Spleen (tissue), 7 donors: ENCODE results near the gene KCNK6.

Experiments used
- POLR2AphosphoS5 ChIP-seq, 3 donors: sonication (generic); formaldehyde crosslinking; IDR thresholded peaks; one replicate each; pipeline ENCODE4 v1.5.1; 2017; ENCODE audit warnings: antibody characterized with exemption in 3 of 3
- TF ChIP-seq, protein P1 (sequence below), 11 experiments: fragments of 200-600 bp in 7 of 11; fragments of 450-650 bp in 4 of 11; sonication (generic) in 4 of 11; IDR thresholded peaks in 8 of 11; conservative IDR thresholded peaks in 3 of 11; 1 replicate in 7 of 11; 2 replicates in 4 of 11; pipeline versions ENCODE4 v1.4.0 to v1.8.0; 2016 to 2021; ENCODE audit warnings: antibody characterized with exemption in 11 of 11, inconsistent platforms in 4 of 11, mild to moderate bottlenecking in 1 of 11
- donor health status: DM: no; HTN: no; CAD: no; lungs with moderate emphysema.
- donor health status: DM: no; HTN: no; CAD: no.
- donor health status: DM: no; HTN: no; CAD: no.

DNA sequence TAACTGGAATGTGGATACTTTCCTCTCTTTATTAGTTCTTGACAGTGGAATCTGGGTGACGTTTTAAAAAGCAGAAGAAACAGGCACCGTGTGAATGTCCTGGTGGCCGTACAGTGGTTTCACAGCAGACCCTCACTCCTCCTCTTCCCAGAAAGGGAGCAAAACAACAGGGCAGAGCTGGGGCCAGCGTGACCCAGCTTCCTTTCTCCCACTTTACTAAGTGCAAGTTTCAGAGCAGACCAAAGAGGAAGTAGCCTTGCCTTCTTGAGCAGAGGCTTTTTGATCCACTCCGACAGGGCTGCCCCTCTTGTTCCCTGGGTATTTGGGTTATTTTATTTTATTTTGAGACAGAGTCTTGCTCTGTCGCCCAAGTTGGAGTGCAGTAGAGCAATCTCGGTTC is 35.2 kb upstream of the KCNK6 start:
- TF ChIP-seq, protein P1, sequence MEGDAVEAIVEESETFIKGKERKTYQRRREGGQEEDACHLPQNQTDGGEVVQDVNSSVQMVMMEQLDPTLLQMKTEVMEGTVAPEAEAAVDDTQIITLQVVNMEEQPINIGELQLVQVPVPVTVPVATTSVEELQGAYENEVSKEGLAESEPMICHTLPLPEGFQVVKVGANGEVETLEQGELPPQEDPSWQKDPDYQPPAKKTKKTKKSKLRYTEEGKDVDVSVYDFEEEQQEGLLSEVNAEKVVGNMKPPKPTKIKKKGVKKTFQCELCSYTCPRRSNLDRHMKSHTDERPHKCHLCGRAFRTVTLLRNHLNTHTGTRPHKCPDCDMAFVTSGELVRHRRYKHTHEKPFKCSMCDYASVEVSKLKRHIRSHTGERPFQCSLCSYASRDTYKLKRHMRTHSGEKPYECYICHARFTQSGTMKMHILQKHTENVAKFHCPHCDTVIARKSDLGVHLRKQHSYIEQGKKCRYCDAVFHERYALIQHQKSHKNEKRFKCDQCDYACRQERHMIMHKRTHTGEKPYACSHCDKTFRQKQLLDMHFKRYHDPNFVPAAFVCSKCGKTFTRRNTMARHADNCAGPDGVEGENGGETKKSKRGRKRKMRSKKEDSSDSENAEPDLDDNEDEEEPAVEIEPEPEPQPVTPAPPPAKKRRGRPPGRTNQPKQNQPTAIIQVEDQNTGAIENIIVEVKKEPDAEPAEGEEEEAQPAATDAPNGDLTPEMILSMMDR (IDR thresholded peaks at IDR 0.05 in 8 of 11, conservative IDR thresholded peaks at IDR 0.05 in 3 of 11): peak in 2 of 11 experiments; percentile 21 to 26
- TF ChIP-seq POLR2AphosphoS5 (IDR thresholded peaks at IDR 0.05): peak in 1 of 3 donors; percentile 71
